CD14-positive monocyte (primary cell): Measurements from ENCODE around the gene CSNK2A3. TPM values are rescaled to one million over a fixed set of nuclear protein-coding genes. Genes with fewer than 3 reads are reported as not detected.

Experiments used
- DNase-seq, 3 donors: peaks; one replicate each; pipeline ENCODE4 v3.0.0-alpha.2; 2011 to 2022
- H2AFZ ChIP-seq: 2 replicates; pipeline ENCODE4 v1.6.0; 2012; ENCODE audit warnings: mild to moderate bottlenecking, low read depth, low read length, inconsistent platforms; ENCODE audit not compliant: insufficient read depth, poor library complexity, severe bottlenecking
- H3K27ac ChIP-seq, 2 donors: 1 replicate in 1 of 2; 2 replicates in 1 of 2; pipeline ENCODE4 v1.5.1; 2012 to 2013; ENCODE audit warnings: low read length in 2 of 2, control low read depth in 1 of 2, inconsistent platforms in 1 of 2, low read depth in 1 of 2, mild to moderate bottlenecking in 1 of 2
- H3K27me3 ChIP-seq, 2 donors: one replicate each; pipeline versions ENCODE4 v1.6.0 to v1.6.1; 2011 to 2013; ENCODE audit warnings: low read length in 2 of 2; ENCODE audit not compliant: control insufficient read depth in 2 of 2, insufficient read depth in 2 of 2
- H3K36me3 ChIP-seq, 2 donors: replicated peaks in 1 of 2; 1 replicate in 1 of 2; 2 replicates in 1 of 2; pipeline versions ENCODE4 v1.5.1 to v1.6.1; 2012 to 2013; ENCODE audit warnings: low read length in 2 of 2, control low read depth in 1 of 2, inconsistent platforms in 1 of 2, mild to moderate bottlenecking in 1 of 2; ENCODE audit not compliant: insufficient read depth in 2 of 2, control insufficient read depth in 1 of 2
- H3K4me1 ChIP-seq, 2 donors: 1 replicate in 1 of 2; 2 replicates in 1 of 2; pipeline versions ENCODE4 v1.5.1 to v1.6.1; 2012 to 2013; ENCODE audit warnings: low read length in 2 of 2, control low read depth in 1 of 2, inconsistent platforms in 1 of 2, mild to moderate bottlenecking in 1 of 2, moderate library complexity in 1 of 2; ENCODE audit not compliant: insufficient read depth in 2 of 2, control insufficient read depth in 1 of 2
- H3K4me2 ChIP-seq: replicated peaks from 2 replicates; pipeline ENCODE3; 2012; ENCODE audit warnings: low read length, moderate library complexity, mild to moderate bottlenecking; ENCODE audit not compliant: poor library complexity, severe bottlenecking; ENCODE audit errors: extremely low read depth
- H3K4me3 ChIP-seq, 3 experiments: fragments of 200-600 bp in 1 of 3; sonication (generic) in 1 of 3; replicated peaks in 1 of 3; 1 replicate in 2 of 3; 2 replicates in 1 of 3; pipeline ENCODE4 v1.5.1; 2011 to 2013; ENCODE audit warnings: low read length in 3 of 3, mild to moderate bottlenecking in 3 of 3, control low read depth in 2 of 3, low read depth in 2 of 3, inconsistent platforms in 1 of 3, moderate library complexity in 1 of 3
- H3K79me2 ChIP-seq: 2 replicates; pipeline ENCODE4 v1.6.0; 2012; ENCODE audit warnings: mild to moderate bottlenecking, control low read depth, inconsistent platforms, low read length, moderate library complexity; ENCODE audit not compliant: insufficient read depth
- H3K9ac ChIP-seq: 2 replicates; pipeline ENCODE4 v1.6.0; 2017; ENCODE audit warnings: low read length, mild to moderate bottlenecking; ENCODE audit not compliant: insufficient read depth, poor library complexity, severe bottlenecking
- H3K9me3 ChIP-seq, 2 donors: replicated peaks in 1 of 2; 1 replicate in 1 of 2; 2 replicates in 1 of 2; pipeline versions ENCODE4 v1.5.1 to v1.6.1; 2012 to 2013; ENCODE audit warnings: low read length in 2 of 2, control low read depth in 1 of 2; ENCODE audit not compliant: control insufficient read depth in 1 of 2, insufficient read depth in 1 of 2
- H4K20me1 ChIP-seq: 2 replicates; pipeline ENCODE4 v1.6.0; 2012; ENCODE audit warnings: mild to moderate bottlenecking, low read length, control low read depth, moderate library complexity; ENCODE audit not compliant: insufficient read depth
- H3K27ac Mint-ChIP-seq, 7 donors: one replicate each; pipeline ENCODE4 v1.8.0; 2020; ENCODE audit warnings: mild to moderate bottlenecking in 7 of 7, mixed read lengths in 7 of 7, moderate library complexity in 6 of 7, inconsistent platforms in 2 of 7
- H3K27me3 Mint-ChIP-seq, 3 donors: one replicate each; pipeline ENCODE4 v1.8.0; 2021 to 2022; ENCODE audit warnings: low read depth in 3 of 3, mild to moderate bottlenecking in 3 of 3, mixed read lengths in 3 of 3, moderate library complexity in 3 of 3, inconsistent platforms in 1 of 3
- H3K36me3 Mint-ChIP-seq, 2 donors: one replicate each; pipeline ENCODE4 v1.8.0; 2020; ENCODE audit warnings: mixed read lengths in 2 of 2, inconsistent platforms in 1 of 2, mild to moderate bottlenecking in 1 of 2
- H3K4me1 Mint-ChIP-seq: one replicate; pipeline ENCODE4 v1.8.0; 2020; ENCODE audit warnings: mild to moderate bottlenecking, mixed read lengths
- H3K4me3 Mint-ChIP-seq, 2 donors: one replicate each; pipeline ENCODE4 v1.8.0; 2020; ENCODE audit warnings: mild to moderate bottlenecking in 2 of 2, mixed read lengths in 2 of 2, moderate library complexity in 1 of 2
- H3K9me3 Mint-ChIP-seq, 7 donors: one replicate each; pipeline ENCODE4 v1.8.0; 2020 to 2022; ENCODE audit warnings: mixed read lengths in 7 of 7, mild to moderate bottlenecking in 6 of 7, moderate library complexity in 6 of 7, inconsistent platforms in 2 of 7
- WGBS: methylation state at CpG from one replicate; pipeline ENCODE4 v1.1.5; 2013; ENCODE audit warnings: missing lambda C conversion rate; ENCODE audit not compliant: insufficient coverage; 5-methylcytosine and 5-hydroxymethylcytosine counted together
- intact Hi-C, 2 donors: fragments of 100-400 bp; cut with micrococcal nuclease; formaldehyde crosslinking; loops; one replicate each; pipeline versions ENCODE4 v1.15.0 to v1.15.1; 2023
- polyA plus RNA-seq, 3 donors: library from polyadenylated mRNA; depleted of rRNA in 1 of 3; unstranded in 2 of 3; stranded (reverse) in 1 of 3; fragments of 300-500 nt in 2 of 3; fragments of >200 nt in 1 of 3; fragmentation: Illumina TruSeq in 2 of 3; gene quantifications; 1 replicate in 2 of 3; 2 replicates in 1 of 3; pipeline ENCODE4 v1.2.3, GENCODE V29; 2012 to 2021
- TF ChIP-seq, protein P1 (sequence below): fragments of 200-600 bp; IDR thresholded peaks from one replicate; pipeline ENCODE4 v1.8.0; 2022; ENCODE audit warnings: antibody characterized with exemption, mild to moderate bottlenecking

The CSNK2A3 gene
- polyA plus RNA-seq, 3 donors, result 0.28 to 0.86 (median 0.75) TPM

DNA sequence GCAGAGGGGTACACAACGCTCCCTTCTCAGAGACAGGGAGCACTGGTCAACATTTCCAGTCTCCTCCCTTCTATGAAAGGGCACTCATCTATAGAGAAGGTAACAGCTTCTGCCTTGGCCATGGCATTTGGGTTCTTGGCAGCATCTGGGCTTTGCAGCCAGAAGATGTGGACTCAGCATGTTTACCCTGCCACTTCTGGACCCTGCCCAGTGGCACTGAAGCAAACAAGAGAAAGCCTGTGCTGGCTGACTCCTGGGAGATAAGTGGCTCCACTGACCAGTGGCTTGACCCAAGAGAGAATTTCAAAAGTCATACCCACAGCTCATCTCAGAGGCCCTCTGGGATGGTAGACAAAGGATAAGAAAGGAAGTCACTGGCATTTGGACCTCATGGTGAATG lies 8.0 kb downstream of the CSNK2A3 start:
- no peak overlapping the region for H3K9ac ChIP-seq
- no peak for DNase-seq
- peaks cover 4 to 15% (median 6%) of the 10 kb centered on the region in 3 donors for H3K27me3 Mint-ChIP-seq
- H3K27me3 ChIP-seq, result peaks cover 0 to 2% of the 10 kb centered on the region in 2 donors
- no peaks in the 10 kb centered on the region for H4K20me1 ChIP-seq
- H3K79me2 ChIP-seq, result no peaks in the 10 kb centered on the region
- WGBS, result 88% methylated on average over 1 of the region's 1 CpG
- H3K4me3 Mint-ChIP-seq, result no peak overlapping the region
- peaks cover 0 to 2% (median 0%) of the 10 kb centered on the region in 7 donors for H3K9me3 Mint-ChIP-seq
- TF ChIP-seq, protein P1, sequence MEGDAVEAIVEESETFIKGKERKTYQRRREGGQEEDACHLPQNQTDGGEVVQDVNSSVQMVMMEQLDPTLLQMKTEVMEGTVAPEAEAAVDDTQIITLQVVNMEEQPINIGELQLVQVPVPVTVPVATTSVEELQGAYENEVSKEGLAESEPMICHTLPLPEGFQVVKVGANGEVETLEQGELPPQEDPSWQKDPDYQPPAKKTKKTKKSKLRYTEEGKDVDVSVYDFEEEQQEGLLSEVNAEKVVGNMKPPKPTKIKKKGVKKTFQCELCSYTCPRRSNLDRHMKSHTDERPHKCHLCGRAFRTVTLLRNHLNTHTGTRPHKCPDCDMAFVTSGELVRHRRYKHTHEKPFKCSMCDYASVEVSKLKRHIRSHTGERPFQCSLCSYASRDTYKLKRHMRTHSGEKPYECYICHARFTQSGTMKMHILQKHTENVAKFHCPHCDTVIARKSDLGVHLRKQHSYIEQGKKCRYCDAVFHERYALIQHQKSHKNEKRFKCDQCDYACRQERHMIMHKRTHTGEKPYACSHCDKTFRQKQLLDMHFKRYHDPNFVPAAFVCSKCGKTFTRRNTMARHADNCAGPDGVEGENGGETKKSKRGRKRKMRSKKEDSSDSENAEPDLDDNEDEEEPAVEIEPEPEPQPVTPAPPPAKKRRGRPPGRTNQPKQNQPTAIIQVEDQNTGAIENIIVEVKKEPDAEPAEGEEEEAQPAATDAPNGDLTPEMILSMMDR, result no peak
- H3K36me3 ChIP-seq, result no peaks in the 10 kb centered on the region
- H3K4me3 ChIP-seq, result no peak overlapping the region
- H3K9me3 ChIP-seq, result no peaks in the 10 kb centered on the region
- no peak overlapping the region for H3K4me2 ChIP-seq
- no peak overlapping the region for H2AFZ ChIP-seq
- no peaks in the 10 kb centered on the region for H3K4me1 ChIP-seq
- no peak overlapping the region for H3K27ac Mint-ChIP-seq
- no peaks in the 10 kb centered on the region for H3K36me3 Mint-ChIP-seq
- H3K27ac ChIP-seq, result no peak overlapping the region
- intact Hi-C loops, result no loop called here
- H3K4me1 Mint-ChIP-seq, result no peaks in the 10 kb centered on the region

DNA sequence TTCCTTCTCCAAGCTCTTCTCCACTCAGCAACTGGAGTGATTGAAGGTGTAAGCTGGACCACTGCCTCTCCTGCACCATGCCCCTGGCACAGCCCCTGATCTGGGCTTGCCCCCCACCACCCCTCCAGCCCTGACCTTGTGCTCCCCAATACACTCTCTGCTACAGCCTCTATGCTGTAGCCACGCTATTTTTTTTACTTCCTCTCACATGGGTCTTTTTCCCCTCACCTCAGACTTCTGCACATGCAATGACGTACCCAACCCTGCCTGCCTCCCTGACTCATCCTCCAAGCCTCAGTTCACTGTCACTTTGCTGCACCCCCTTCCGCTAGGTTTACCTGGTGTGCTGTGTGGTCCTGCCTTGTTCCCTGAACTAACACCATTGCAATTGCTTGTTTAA lies 9.0 kb downstream of the CSNK2A3 start:
- Mint-ChIP-seq H3K27me3 (peaks cover 4 to 13% (median 6%) of the 10 kb centered on the region in 3 donors), H3K4me1 (no peaks in the 10 kb centered on the region), H3K4me3 (no peak overlapping the region), H3K9me3 (peaks cover 0 to 2% (median 0%) of the 10 kb centered on the region in 7 donors), H3K27ac (peak overlapping the region in 1 of 7 donors; percentile 22), H3K36me3 (no peaks in the 10 kb centered on the region)
- WGBS, result 36% methylated on average over 3 of the region's 3 CpGs
- H3K79me2 ChIP-seq, result no peaks in the 10 kb centered on the region
- H3K4me3 ChIP-seq, result no peak overlapping the region
- H3K9ac ChIP-seq, result no peak overlapping the region
- no peaks in the 10 kb centered on the region for H3K4me1 ChIP-seq
- H3K9me3 ChIP-seq, result no peaks in the 10 kb centered on the region
- H2AFZ ChIP-seq, result no peak overlapping the region
- TF ChIP-seq, protein P1, result no peak
- intact Hi-C loops, result no loop called here
- H4K20me1 ChIP-seq, result no peaks in the 10 kb centered on the region
- H3K4me2 ChIP-seq, result no peak overlapping the region
- no peak overlapping the region for H3K27ac ChIP-seq
- DNase-seq, result no peak
- H3K36me3 ChIP-seq, result no peaks in the 10 kb centered on the region
- H3K27me3 ChIP-seq, result peaks cover 0 to 2% of the 10 kb centered on the region in 2 donors
